HL-60/S4 (cell line): ENCODE results near the gene DNM3.

ENCODE experiments used
- in situ Hi-C: fragments of 300-500 bp; cut with MboI; formaldehyde crosslinking; loops from 2 replicates; pipeline ENCODE4 v1.14.3; 2022; ENCODE audit warnings: low sequenced_read_pairs

DNM3 gene

DNA sequence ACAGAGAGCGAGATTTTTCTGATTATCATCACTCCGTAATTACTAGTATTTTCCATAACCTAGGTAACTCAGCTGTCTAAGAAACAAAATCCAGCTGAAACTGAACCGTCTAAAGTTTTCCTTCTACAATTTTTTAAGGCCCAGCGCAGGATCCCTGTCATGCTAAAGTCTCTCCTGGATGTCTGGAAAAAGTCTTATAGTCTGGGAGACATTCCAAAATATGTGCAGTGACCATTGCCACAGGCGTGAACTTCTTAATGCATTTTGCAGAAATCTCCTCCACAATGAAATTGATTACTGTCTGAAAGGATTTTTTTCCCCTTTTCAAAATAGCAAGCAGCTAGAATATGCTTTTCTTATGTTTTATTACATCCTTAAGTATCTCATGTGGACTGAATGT, 369.9 kb downstream of the DNM3 start:
- in situ Hi-C loops, result no loop called here

- in situ Hi-C loops, result no loop called here
These were observed 370.8 kb downstream of the DNM3 start for GRCh38 chr1:172212124-172212523.

- in situ Hi-C loops, result no loop called here
These were observed 373.7 kb downstream of the DNM3 start for GRCh38 chr1:172215006-172215405.

DNA sequence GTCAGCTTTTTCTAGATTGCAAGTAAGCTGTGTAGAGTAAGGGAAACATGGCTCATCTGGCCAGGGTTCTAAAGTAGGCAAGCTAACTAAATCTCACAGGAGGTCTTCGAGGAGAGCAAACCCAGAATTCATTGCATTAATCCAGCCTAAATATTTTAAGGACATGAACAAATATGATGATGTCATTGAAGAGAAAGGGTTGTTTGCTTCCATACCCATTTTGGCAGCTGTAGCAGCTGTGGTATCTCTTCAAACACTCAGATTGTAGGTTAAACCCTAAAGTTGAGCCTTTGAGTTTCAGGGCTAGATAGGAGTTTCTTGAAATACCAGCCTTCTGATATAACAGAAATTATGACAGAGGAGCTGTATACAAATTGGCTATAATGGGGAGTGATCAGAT, 378.7 kb downstream of the DNM3 start:
- in situ Hi-C loops, result no loop called here

DNA sequence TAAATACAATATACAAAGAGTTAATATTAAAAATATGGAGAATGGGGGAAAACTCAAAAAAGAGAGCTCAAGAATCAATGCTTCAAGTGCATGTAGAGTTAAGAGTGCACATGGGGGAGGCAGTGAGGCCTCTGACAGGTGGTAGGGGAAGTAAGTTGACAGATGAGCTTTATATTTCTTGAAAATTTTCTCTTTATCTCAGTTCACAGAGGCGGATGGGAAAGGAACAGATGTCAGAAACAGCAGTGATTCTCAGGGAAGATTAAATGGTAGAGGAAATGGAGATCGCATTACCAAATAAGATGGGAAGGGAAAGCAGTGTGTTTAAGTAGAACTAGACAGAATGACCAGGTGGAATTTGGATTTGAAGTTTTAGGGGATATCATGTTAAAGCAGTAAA, 379.1 kb downstream of the DNM3 start:
- in situ Hi-C loops, result no loop called here

- in situ Hi-C loops, result no loop called here
These were observed 380.1 kb downstream of the DNM3 start for GRCh38 chr1:172221436-172221835.

DNA sequence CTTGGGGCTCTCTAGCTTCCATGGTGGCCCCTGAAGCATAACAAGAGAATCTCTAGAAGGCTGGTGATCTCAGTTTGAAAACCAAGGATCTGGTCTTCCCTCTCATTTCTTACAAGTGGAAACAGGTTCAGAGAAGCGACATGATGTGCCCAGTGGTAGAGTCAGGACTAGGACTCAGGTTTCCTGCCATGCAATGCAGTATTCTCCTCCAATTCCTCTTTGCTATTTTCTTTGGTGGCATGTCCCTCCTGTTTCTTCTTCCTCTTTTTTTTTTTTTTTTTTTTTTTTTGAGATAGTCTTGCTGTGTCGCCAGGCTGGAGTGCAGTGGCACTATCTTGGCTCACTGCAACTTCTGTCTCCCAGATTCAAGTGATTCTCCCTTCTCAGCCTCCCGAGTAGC, 383.6 kb downstream of the DNM3 start:
- in situ Hi-C loops, result no loop called here

DNA sequence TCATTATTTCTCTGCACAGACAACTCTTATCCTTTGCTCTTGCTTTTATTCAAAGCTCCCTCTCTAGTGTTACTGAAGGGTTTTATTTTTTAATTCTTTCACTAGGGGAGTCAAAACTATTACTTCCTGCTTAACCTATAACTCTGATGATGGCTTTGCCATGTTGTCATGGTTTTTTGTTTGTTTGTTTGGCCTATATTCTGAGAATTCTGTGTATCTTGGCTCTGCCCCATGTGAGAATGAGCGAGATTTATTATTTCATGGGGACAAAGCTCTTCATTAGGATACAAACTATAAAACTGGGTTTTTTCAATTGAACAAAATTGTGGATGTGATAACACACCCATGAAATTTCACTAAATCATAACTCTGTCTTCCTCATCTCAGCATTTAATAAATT, 388.6 kb downstream of the DNM3 start:
- in situ Hi-C loops, result no loop called here

GRCh38 chr1:172230526-172230925, 389.2 kb downstream of the DNM3 start:
- in situ Hi-C loops, result no loop called here

DNA sequence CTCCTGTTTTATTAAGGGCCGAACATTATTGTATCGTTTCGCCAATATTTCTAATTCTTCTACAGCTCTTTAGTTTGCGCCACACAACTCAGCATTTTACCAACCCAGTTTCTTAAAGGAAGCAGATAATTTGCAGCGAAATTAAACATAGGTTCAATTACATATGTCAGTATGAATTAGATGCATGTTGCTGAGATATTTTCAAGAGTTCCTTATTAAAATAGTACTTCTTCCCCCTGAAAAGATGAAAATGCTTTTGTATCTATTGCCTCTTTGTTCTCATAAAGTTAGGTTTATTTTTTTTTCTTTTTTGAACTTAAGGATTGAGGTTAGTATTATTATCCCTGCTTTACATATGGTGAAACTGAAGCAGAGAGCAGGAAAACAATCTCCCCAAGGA, 395.7 kb downstream of the DNM3 start:
- in situ Hi-C loops, result no loop called here

GRCh38 chr1:172238158-172238557, 396.9 kb downstream of the DNM3 start:
- in situ Hi-C loops, result no loop called here

DNA sequence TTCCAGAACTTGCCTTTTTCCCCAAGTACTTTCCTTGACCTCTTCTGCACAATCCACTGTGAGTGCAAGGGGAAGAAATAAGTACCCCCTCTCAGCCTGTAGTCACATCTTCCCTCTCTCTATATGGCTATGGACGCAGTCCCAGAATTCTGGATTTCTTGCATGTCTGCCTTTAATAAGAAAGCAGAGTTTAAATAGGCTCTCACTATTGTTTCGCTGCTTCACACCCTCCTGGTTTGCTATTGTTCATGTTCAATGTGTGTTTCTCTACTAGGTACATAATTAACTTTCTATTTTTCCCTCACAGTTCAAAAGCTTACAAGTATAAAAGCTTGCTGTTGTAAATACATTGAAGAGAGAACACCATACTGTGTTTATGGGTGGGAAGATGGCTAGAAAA, 397.7 kb downstream of the DNM3 start:
- in situ Hi-C loops, result no loop called here

DNA sequence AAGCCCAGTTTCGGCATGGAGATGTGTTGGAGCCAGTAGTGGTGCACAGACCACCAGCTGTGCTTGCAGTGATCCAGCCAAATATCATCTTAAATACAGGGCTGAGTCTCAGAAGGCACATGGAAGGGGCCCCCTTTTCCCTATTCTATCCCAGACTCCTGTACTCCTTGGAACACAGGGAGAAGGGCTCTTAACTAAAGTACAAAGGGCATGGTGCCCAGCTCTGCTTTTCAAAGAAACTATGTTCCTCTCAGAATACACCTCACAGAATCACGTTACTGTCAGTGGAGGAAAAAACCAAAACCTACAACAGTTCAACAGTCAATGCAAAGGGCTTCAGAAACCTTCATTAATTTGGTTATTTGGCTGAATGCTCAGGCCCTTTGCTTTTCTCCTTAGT, 398.6 kb downstream of the DNM3 start:
- in situ Hi-C loops, result no loop called here

- in situ Hi-C loops, result no loop called here
These were observed 400.2 kb downstream of the DNM3 start for GRCh38 chr1:172241540-172241939.

GRCh38 chr1:172244865-172245264, 403.6 kb downstream of the DNM3 start:
- in situ Hi-C loops, result no loop called here

- in situ Hi-C loops, result no loop called here
These were observed 404.5 kb downstream of the DNM3 start for GRCh38 chr1:172245788-172246187.

GRCh38 chr1:172246521-172247390, 405.5 kb downstream of the DNM3 start:
- in situ Hi-C loops, result no loop called here

DNA sequence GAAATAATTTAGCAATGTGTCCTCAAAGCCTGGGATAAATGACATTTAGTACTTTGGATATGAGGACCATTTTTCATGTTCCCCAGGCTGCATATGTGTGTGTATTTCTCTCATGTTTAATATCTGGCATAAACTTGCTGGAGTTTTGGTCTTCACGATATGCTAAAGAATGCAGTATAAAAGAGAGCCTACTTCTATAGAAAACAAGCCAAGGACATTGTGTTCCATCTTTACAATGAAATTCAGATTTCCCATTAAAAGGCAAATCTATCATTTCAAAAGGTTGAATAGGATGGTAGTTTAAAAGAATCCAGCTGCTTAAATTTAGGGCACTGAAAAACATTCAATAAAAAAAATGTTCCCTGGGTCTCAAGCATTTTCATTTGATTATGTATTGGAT, 410.2 kb downstream of the DNM3 start:
- in situ Hi-C loops, result no loop called here

DNA sequence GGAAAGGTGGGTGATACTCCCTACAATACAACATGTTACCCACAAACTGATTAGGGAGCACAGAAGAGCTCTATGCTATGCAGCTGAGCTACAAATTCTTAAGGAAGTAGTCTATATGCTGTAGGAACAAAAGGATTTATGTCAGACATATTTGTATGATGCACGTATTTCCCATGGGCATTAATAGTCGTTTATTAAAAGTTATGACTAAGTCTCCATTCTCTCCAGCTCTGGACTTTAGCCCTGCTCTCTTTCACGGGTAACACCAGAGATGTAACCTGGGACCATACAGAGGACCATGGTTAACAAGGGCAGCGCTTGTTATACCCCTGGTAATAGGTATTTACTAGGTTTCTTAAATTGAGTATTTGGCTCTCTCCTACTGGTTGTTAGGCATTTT, 411.0 kb downstream of the DNM3 start:
- in situ Hi-C loops, result no loop called here

- in situ Hi-C loops, result no loop called here
These were observed 411.7 kb downstream of the DNM3 start for GRCh38 chr1:172252958-172253357.

- in situ Hi-C loops, result no loop called here
These were observed 413.4 kb downstream of the DNM3 start for GRCh38 chr1:172254521-172255222.

GRCh38 chr1:172255223-172255560, 413.9 kb downstream of the DNM3 start:
- in situ Hi-C loops, result no loop called here

DNA sequence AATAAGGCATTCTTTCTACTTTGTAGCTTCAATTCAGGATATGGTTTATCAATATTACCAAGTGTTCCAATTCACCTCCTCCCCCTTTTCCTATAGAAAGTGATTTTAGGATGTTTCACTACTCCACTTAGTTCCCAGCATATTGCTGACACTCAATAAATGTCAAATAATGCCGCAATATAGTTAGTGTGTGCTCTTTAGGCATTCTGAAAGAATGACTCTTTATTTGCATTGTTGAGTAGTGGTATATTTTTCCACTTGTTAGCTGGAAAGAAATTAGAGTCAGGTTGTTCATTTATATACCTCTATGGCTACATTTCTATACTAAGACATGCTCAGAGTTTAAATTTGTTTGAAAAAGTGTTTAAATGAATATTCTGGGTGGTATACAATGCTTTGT, 424.6 kb downstream of the DNM3 start:
- in situ Hi-C loops, result no loop called here
